ENCODE data around the gene FBXL16.

The FBXL16 gene

DNA sequence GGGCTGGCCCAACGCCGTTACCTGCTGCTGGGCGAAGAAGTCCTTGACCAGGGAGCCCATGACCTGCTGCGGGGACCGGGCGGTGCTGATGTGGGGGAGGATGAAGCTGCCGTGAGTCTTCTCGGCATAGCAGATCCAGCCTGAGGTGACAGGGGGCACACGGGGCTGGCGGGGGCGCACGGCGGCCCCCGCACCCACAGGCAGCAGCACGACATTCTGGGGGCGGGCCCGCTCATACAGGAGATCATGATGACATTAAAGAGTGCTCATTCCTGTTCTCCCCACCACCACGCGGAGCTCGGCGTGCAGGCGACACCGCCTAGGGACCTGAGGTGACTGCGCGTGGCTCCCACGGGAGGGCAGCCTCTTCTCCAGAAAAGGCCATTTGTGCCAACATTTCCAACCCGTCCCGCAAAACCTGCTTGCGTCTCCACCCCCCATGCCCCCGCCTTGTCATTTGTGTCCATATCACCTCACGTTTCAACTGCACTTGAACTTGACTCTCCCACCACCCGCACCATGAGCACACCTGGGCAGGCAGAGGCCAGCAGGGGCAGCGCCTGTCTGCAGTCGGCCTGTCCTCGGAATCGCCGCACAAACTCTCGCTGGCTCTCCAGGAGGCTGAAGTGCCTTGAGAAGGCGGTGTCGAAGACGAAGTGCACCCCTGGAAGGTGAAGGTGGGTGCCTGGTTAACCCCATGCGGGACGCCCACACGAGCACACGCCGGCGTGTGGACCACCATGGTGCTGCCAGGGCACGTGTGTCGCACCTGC, 28.8 kb upstream of the FBXL16 start:
- DNase-seq = no peak

DNA sequence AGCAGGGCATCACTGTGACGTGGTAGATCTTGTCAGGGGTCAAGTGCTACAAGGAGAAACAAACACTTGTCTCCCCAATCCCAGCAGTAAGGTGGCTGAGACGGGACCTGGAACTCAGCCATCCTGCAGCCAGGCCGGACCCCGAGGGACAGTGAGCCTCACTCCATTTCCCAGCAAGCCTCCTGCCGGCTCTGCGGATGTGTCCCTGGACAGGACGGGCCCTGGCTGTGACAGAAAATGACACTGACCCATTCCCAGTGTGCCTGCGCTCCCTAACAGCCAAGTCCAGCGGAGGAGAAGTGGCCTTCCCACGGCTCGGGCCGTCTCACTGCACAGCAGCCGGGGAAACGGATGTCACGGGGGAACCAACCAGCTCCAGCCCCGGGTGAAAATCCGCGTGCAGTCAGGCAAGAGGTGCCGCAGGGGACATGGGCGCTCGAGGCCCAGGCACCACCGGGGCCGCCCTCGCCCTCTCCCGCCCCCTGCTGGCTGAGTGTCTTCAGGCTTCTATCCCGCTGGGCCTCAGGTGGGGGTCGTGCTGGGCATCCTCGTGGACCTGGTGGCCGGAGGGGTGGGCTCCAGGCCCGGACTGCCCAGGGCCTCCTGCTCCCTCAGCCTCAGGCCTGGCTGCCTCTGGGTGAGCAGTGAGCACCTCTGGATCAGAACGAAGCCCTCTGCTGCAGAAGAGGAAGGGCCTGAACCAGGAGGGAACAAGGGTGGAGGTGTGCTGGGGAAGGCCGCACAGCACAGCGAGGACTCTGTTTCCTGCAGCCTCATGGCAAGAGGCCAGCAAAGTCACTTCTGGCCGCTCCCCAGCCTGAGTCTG, 28.0 kb upstream of the FBXL16 start:
- no peak for DNase-seq

DNA sequence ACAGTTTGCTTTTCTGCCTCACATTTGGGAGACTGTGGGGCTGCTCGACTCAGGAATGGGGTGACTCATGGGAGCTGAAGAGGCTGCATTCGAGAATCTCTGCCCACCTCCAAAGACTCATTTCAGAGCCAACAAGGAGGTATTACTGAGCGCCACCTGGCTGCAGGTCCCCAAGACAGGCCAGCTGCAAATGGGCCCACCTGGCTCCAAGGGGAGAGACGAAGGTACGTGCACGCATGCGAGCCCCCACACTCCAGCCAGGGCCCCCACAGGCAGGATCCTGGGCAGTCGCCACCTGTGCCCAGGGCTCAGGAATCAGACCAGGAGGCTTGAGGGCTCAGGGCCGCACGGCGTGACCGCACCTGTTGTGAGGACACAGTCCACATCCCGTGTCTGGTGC, 27.3 kb upstream of the FBXL16 start:
- no peak for DNase-seq

DNA sequence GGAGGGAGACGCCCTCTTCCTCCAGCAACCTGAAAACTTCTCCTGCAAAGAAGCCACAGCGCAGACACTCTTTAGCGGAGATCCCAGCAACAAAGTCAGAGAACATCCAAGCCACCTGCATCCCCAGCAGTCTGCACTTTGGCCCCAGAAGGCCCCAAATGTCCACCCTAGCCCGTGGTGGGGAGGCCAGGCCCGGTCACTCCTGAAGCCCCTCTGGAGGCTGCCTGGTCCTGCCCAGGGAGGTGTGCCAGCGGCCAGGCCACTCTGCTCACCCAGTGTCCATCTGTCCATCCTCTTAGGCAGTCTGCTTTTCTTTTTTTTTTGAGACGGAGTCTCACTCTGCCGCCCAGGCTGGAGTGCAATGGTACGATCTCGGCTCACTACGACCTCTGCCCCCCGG, 26.7 kb upstream of the FBXL16 start:
- DNase-seq = no peak

DNA sequence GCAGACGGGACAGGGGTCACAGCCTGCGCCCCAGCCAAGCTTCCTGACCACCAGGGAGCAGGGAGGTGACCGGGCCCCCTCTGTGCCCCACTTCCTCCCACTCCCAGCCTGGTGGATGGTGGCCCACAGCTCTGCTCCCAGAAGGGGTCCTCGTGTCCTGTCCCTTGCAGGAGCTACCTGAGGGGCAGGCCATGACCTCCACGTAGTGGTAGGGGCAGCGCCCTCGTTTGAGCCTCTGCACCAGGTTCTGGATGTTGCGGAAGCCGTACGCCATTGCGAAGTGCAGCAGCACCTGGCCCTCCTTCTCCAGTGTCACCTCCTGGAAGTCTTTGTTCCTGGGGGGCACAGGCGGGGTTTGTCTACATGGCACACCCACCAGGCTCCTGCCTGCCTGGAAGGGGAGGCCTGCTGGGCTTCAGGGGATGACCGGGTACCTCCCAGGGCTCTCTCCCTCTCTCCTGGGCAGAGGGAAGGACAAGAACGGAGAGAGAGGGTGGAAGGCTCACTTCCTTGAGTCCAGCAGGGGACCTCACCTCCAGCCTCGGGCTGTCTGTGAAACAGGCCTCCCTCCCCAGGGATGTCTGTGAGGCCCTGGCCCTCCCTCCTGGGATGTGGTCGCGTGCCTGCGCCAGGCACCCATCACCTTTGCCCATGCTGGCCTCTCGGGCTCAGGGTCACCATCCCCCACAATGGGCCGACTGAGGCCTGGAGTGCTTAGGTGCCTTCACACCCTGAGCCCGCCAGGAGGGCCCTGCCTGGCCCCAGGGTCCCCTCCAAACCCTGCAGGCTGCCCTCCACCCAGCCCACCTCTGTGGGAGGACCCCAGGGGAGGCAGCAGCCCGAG, 25.3 kb upstream of the FBXL16 start:
- no peak for DNase-seq

DNA sequence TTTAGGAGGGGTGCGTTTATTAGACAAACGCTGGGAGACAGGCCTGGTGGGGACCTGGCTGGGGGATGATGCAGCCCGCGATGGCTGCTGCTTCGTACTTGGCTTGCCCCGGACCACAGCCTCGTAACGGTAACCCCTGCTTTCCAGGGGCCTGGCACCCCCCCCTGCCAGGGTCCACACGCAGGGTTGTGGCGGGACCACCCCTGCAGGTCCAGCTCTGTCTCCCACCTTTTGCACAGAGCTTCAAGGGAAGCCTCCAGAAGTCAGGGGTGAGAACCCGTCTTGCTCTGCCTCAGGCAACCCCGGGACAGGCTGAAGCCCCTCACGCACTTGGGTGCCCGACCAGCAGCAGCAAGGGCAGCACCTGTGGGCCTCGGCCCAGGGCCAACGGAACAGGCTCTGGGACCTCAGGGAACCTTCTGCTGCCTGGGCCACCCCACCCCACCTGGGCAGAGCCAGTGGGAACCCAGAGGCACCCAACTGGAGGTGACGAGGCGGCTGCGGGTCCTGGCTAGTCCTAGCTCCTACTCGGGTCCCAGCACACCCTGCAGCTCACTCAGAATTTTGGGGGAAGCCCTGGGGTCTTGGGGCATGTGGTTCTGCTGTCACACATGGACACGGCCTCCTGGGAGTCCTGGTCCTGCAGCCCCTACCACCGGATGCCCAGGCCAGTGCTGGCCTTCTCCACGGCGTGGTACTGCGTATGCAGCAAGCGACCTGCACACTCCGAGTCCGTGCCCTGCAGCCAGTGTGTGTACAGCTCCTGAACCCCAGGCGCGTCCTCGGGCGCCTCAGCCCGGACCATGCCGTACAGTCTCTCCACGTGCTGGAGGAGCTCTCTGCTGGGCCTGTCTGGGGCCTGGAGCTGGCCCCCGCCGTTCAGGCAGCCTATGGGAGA, 24.4 kb upstream of the FBXL16 start:
- no peak for DNase-seq

DNA sequence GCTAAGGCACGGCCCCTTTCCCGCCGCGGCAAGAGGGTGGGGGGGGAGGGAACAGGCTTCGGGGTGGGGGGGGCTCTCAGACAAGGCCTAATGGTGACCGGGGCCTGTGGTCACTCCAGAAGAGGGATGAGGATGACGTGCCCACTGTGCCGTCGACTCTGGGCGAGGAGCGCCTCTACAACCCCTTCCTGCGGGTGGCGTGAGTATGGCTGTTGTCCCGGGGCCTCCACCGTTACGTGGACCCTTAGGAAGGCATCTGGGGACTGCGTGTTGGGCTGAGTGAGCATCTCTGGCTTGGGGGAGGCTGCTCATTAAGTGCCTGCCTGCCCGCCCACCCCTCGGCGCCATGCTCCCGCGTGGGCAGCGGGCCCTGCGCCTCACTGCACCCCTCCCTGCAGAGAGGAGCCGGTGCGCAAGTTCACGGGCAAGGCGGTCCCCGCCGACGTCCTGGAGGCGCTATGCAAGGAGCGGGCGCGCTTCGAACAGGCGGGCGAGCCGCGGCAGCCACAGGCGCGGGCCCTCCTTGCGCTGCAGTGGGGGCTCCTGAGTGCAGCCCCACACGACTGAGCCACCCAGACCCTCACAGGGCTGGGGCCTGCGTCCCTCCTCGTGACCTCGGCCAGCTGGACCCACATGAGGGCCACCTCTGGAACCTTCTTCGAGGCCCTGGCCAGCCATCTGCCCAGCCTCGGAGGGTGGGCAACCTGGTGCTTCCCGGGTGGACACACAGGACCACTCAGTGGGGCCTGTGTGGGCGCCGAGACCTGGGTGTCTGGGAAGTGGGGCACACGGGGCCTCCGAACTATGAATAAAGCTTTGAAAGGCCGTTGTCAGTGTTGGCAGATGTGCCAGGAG, 23.5 kb upstream of the FBXL16 start:
- DNase-seq = no peak

DNA sequence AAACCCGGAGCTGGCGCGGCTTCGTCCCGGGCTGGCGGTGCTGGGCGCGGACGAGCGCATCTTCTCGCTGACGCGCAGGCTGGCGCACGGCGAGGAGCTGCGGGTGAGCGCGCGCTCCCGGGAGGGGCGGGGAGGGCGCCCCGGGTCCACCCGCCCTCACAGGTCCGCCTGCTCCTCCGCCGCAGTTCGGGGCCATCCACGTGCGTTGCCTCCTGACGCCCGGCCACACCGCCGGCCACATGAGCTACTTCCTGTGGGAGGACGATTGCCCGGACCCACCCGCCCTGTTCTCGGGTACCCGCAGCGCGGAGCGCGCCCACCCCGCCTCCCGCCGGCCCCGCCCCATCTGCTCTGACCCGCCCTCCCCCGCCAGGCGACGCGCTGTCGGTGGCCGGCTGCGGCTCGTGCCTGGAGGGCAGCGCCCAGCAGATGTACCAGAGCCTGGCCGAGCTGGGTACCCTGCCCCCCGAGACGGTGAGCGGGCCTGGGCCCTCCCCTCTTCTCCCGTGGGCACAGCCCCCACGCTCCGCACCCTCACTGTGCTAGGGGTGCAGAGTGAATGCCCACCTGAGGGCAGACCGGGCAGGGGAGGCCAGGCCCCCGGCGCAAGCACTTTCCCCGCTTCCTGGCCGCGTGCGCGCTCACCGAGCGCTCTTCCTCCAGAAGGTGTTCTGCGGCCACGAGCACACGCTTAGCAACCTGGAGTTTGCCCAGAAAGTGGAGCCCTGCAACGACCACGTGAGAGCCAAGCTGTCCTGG, 22.7 kb upstream of the FBXL16 start:
- DNase-seq = peak; percentile 75

DNA sequence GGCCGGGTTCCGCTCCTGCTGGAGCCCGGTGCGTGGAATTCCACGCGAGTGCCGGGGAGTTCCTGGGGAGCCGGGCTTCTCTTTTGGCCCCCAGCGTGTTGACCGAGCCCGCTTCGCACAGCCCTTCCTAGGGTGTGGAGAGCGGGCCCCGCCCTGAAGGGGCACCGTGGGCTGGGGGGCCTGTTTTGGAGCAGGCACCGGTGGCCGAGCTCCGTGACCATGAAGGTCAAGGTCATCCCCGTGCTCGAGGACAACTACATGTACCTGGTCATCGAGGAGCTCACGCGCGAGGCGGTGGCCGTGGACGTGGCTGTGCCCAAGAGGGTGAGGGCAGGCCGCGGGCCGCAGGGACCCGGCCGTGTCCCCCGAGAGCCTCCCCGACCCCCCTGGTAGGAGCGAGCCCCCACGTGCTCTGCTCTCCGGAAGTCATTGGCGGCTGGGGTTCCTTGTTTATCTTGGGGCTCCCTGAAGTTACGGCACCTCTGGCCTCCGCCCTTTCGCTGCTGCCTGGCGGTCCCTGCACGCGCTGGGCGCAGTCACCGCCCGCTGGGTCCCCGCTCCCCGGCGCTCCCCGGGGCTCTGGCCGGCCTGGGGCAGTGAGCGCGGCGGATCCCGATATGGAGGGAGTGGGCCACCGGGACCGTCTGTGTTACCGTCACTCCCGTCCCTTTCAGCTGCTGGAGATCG, 21.8 kb upstream of the FBXL16 start:
- DNase-seq = peak; percentile 40

DNA sequence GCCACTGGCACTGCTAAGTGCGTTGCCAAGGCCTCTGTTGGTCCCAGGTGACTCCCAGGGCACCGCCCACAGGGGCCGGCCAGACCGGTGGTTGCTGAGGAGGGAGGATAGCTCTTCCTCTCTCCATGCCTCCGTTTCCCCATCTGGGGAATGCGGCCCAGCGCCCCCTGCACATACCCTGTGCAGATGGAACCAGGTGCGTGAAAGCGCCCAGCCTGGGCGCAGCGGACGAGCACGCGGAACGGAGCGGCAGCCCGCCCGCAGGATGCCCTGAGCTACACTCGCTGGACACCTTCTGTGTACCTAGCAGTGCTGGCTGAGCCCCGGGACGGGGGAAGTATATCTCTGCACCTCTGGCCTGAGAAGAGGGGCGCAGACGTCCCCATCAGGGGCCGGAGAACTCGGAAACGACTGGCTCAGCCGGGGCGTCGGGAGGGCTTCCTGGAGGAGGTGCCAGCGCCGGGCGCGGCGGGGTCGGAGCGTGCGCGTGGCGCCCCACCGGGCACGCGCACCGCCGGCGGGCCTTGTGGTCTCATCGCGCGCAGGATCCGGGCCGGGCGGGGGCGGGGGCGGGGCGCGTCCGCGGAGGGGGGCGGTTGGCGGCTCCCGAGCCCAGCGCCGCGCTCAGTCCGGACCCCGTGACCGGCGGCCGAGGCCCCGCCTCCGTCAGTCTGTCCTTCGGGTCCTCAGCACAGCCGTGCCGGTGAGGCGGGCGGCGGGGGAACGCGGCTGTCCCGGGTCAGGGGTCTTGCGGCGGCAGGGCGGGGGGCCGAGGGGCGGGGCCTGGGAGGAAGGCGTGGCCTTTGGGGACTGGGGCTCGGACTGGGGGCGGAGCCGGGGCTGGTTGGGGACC, 21.1 kb upstream of the FBXL16 start, which contains the start of the genes CCDC78 and HAGHL:
CCDC78 (minus strand) TSS at position 6 of the 853 bp plus-strand sequence. CDS start 76 bp downstream, outside the sequence.
HAGHL (plus strand) TSS at position 669 of the 853 bp plus-strand sequence. CDS start 404 bp downstream, outside the sequence.
- peak; percentile 76 for DNase-seq

DNA sequence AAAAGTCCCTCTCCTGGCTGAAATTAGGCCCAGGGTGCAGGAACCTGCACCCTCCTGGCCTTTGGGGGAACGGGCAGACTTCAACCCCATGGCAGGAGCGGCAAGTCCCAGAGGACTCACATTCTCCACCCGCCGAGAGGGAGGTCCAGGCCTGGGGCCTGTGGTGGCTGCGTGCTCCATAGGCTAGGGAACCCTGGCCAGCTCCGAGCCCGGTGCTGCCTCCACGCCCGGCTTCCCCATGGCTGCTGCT, 20.5 kb upstream of the FBXL16 start:
- DNase-seq = no peak

DNA sequence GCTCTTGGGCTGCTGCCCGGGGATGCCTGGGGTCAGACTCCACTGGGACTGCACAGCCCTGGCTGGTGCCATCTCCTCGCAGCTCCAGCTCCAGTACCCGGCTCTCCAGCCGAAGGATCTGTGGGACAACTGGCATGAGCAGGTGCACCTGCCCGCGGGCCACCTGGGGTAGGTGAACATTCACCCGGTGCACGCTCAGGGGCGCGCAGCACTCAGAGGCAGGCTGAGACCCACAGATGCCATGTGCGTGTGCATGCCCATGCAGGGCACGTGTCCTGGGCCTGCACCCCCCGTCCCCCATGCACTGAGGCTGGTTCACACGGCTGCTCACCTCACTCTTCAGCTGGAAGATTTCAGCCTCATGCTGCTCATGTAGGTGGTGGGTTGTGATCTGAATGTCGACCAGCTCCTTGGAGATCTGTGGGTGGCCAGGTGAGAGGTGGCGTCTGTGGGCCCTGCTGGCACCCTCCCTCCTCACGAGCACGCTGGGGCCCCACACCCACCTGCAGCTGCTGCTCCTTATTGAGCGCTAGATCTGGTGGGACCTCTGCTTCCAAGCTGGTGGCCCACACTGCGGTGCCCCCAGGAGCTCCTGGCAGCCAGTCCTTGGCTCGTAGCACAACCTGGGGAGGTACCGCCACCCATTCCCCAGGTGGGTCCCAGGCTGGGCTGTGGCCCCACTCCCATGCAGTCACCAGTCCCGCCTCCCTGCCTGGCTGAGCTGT, 20.0 kb upstream of the FBXL16 start:
- DNase-seq = no peak

DNA sequence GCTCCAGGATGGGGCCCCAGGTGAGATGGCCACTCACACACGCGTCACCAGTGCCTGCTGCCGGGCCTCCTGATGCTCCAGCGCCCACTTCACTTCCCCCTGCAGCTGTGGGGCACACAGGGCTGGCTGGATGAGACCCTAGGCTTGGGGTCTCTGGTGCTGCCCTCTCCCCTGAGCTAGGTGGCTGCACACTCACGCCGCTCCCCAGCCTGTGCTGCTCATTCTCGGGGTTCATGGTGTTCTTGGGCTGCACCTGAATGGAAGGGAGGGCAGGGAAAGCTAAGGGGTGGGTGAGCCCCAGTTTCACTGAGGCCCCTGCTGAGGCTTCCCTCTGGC, 19.4 kb upstream of the FBXL16 start:
- no peak for DNase-seq

DNA sequence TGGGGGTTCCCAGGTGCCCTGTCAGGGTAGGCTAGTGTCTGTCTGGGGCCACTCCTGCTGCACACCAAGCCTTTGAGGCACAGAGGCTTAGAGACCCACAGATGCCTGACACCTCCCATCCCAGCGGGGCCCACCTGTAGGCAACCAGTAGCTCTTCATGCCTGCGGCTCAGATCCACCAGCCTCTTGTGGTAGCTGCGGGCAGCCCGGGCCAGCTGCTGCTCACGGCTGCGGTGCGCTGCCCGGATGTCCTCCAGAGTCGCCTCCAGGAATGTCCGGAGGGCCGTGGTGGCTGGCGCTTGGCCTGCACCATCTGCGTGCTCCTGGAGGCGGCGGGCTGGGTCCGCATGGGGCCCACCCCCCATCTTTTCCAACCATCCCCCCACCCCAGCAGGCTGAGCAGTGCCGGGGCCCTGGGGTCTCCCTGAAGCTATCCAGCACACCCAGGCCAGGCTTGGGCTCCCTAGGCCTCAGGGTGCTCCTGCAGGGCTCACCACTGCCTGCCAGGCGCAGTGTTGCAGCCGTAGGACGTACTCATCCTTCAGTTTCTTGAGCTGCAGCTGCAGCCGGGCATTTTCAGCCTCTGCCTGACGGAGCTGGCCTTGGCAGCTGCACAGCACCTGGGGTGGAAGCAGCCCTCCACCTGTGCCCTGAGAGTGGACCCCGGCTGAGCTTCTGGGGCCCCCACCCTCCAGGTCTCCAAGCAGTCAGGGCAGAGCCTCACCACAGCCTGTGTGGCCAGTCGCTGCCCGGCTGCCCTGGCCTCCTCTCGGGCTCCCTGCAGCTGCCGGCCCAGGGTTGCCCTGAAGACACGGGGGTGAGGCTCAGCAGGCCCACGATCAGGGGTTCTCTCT, 18.8 kb upstream of the FBXL16 start:
- DNase-seq = no peak

DNA sequence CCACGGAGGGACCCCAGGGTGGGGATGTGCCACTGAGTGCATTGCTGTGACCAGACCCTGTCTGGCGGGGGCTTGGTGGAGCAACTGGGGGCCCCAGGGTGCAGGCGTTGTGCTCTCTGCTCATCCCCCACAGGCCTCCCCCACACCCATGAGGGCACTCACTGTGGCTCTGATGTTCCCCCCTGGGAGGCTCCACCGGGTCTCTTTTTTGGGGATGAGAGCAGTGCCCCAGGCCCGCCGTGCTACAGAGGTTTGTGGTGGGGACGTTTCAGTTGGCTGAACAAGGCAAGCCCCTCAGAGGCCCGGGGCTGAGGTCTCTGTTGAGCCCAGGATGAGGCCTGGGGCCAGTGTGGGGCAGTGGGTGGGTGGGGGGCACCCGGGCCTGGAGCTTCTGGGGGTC, 18.1 kb upstream of the FBXL16 start:
- DNase-seq = no peak

DNA sequence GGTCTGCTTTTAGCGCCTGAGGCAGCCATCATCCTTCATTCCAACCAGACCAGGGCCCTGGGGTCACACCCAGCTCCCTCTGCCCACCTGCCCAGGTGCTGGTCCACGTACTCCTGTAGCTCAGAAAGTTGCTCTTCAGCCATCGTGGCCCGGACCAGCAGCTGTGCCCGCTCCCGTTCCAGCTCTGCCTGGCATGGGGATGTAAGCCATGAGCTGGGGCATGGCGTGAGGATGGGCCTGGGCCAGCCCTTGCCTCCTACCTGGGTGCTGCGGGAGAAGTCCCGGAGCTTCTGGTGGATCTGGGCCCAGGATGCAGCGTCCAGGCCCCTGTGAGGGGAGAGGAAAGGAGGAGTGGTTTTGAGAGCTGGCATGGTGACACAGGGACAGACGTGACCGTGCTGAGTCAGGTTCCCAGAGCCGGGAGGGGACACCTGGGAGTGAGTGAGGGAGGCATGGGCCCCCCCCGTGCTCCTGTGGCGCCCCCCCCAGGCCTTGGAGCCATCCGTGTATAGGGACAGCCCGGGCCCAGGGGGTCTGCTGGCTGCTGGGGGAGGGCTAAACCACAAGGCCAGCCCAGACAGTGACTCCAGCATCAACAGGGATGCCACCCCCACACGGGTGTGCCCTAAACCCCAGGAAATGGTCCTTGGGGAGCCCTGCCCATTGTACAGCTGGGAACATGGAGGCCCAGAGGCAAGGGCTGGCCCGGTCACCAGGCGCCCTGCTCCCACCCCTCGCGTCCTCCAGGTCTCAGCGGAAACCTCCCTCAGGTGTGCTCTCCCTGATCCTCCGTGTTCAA, 17.4 kb upstream of the FBXL16 start:
- no peak for DNase-seq

Data from CD4-positive, alpha-beta T cell treated with Interleukin-12 subunit alpha and Interleukin-12 subunit beta, for 1 hour (primary cell).